Psoas muscle (tissue), 8 donors: Measurements from ENCODE around the gene IL5. TPM values are rescaled to one million over a fixed set of nuclear protein-coding genes. Genes with fewer than 3 reads are reported as not detected.

Experiments used
- ATAC-seq, 4 donors: fragments of 200-7000 bp; cut with Tn5 transposase; one replicate each; pipeline ENCODE4 v1.9.1; 2020; ENCODE audit warnings: moderate library complexity in 3 of 4, mild to moderate bottlenecking in 2 of 4
- DNase-seq, 2 donors: peaks; one replicate each; pipeline ENCODE4 v3.0.0-alpha.2; 2020
- H3K27ac ChIP-seq: fragments of 200-600 bp; one replicate; pipeline ENCODE4 v1.8.0; 2022
- H3K27me3 ChIP-seq, 3 donors: fragments of 200-600 bp in 1 of 3; one replicate each; pipeline versions ENCODE4 v1.6.1 to v1.8.0; 2013 to 2022; ENCODE audit warnings: low read length in 2 of 3, mild to moderate bottlenecking in 2 of 3, moderate library complexity in 1 of 3; ENCODE audit not compliant: insufficient read depth in 3 of 3
- H3K36me3 ChIP-seq, 2 donors: fragments of 200-600 bp in 1 of 2; one replicate each; pipeline versions ENCODE4 v1.6.1 to v1.8.0; 2013 to 2022; ENCODE audit warnings: low read depth in 1 of 2, mild to moderate bottlenecking in 1 of 2, moderate library complexity in 1 of 2; ENCODE audit not compliant: insufficient read depth in 1 of 2
- H3K4me1 ChIP-seq: fragments of 200-600 bp; one replicate; pipeline ENCODE4 v1.8.0; 2022
- H3K4me3 ChIP-seq: fragments of 200-600 bp; one replicate; pipeline ENCODE4 v1.8.0; 2022; ENCODE audit warnings: mild to moderate bottlenecking
- H3K9me3 ChIP-seq: fragments of 200-600 bp; one replicate; pipeline ENCODE4 v1.8.0; 2022
- CTCF ChIP-seq: fragments of 200-600 bp; IDR thresholded peaks from one replicate; pipeline ENCODE4 v1.8.0; 2022; ENCODE audit warnings: antibody characterized with exemption
- WGBS, 3 donors: extraction: QIAGEN DNeasy Blood & Tissue Kit; methylation state at CpG; one replicate each; pipeline versions ENCODE4 v1.1.6 to v1.1.7; 2013; 5-methylcytosine and 5-hydroxymethylcytosine counted together
- intact Hi-C, 2 donors: fragments of 100-400 bp; cut with DNase I; formaldehyde crosslinking; loops; one replicate each; pipeline versions ENCODE4 v1.11.0 to v1.14.2; 2022
- polyA plus RNA-seq, 3 donors: library from polyadenylated mRNA; stranded (reverse); fragments of 200-250 nt; gene quantifications; one replicate each; pipeline ENCODE4 v1.2.3, GENCODE V29; 2013
- total RNA-seq, 4 donors: library from RNA; stranded (reverse); fragmentation: NEBNext Ultra II Directional in 2 of 4; extraction: Animal tissue kit (Norgen Biotek cat#: 25700) in 2 of 4; gene quantifications; one replicate each; pipeline versions ENCODE4 v1.2.1 to v1.2.4, GENCODE V29; 2021 to 2023
- donor health status: healthy with polysubstance abuse.
- donor health status: DM: no; HTN: no; CAD: no; lungs with moderate emphysema.
- donor health status: Bipolar disorder and iron deficiency.
- donor health status: healthy.
- donor health status: DM: yes; HTN: yes; CAD: no.
- donor health status: DM: no; HTN: no; CAD: no.
- donor health status: DM: no; HTN: no; CAD: no.
- donor health status: DM: yes; HTN: yes; CAD: no.

IL5 gene
- total and polyA plus RNA-seq, 7 donors: not detected

- ATAC-seq (no peak), DNase-seq (no peak)
- no peaks in the 10 kb centered on the region for H3K36me3 ChIP-seq
- no peak overlapping the region for H3K4me3 ChIP-seq
- H3K27ac ChIP-seq: no peak overlapping the region
- peaks cover 26% of the 10 kb centered on the region for H3K4me1 ChIP-seq
- WGBS, 3 donors: 95 to 96% (median 95%) methylated on average over 6 of the region's 6 CpGs
- intact Hi-C loops: loop anchor here (2.0 to 10.0 kb wide), 6 partner anchors 82 to 318 kb away; no protein-coding TSS in a partner anchor
- no peak for TF ChIP-seq CTCF
- H3K27me3 ChIP-seq: no peaks in the 10 kb centered on the region
- no peaks in the 10 kb centered on the region for H3K9me3 ChIP-seq
Observed at GRCh38 chr5:132500244-132500930, 42.9 kb downstream of the IL5 start.

GRCh38 chr5:132499440-132500243 lies 43.7 kb downstream of the IL5 start:
- Histone ChIP-seq H3K36me3 (no peaks in the 10 kb centered on the region), H3K27me3 (no peaks in the 10 kb centered on the region), H3K9me3 (no peaks in the 10 kb centered on the region), H3K27ac (no peak overlapping the region), H3K4me3 (no peak overlapping the region), H3K4me1 (peaks cover 31% of the 10 kb centered on the region)
- ATAC-seq (no peak), DNase-seq (no peak)
- TF ChIP-seq CTCF: no peak
- WGBS, 3 donors: 68 to 80% (median 71%) methylated on average over 9 of the region's 9 CpGs
- intact Hi-C loops: loop anchor here (2.0 to 10.0 kb wide), 6 partner anchors 81 to 317 kb away; no protein-coding TSS in a partner anchor

- H3K4me3 ChIP-seq: no peak overlapping the region
- H3K27me3 ChIP-seq: no peaks in the 10 kb centered on the region
- H3K36me3 ChIP-seq: no peaks in the 10 kb centered on the region
- H3K4me1 ChIP-seq: peaks cover 31% of the 10 kb centered on the region
- H3K27ac ChIP-seq: peak overlapping the region; percentile 77
- DNase-seq (no peak), ATAC-seq (peak in 1 of 4 donors; percentile 45)
- intact Hi-C loops: no loop called here
- TF ChIP-seq CTCF: no peak
- WGBS, 3 donors: 67 to 72% (median 71%) methylated on average over 4 of the region's 4 CpGs
- no peaks in the 10 kb centered on the region for H3K9me3 ChIP-seq
Observed at GRCh38 chr5:132498686-132499271, 44.5 kb downstream of the IL5 start.

GRCh38 chr5:132498152-132498551 lies 45.2 kb downstream of the IL5 start:
- Histone ChIP-seq H3K27me3 (no peaks in the 10 kb centered on the region), H3K36me3 (no peaks in the 10 kb centered on the region), H3K27ac (peak overlapping the region; percentile 77), H3K9me3 (no peaks in the 10 kb centered on the region), H3K4me3 (no peak overlapping the region), H3K4me1 (peaks cover 31% of the 10 kb centered on the region)
- intact Hi-C loops: no loop called here
- TF ChIP-seq CTCF: no peak
- ATAC-seq (peak; percentile 26 to 72 (median 48)), DNase-seq (peak; percentile 57 to 69)
- 50 to 74% (median 59%) methylated on average over 3 of the region's 3 CpGs for WGBS, 3 donors
